NCI-H446 (cell line): ENCODE results near the gene IFI44L.

Experiments used
- DNase-seq, 2 experiments: peaks; one replicate each; lab custom pipeline; 2025; lab: John Stamatoyannopoulos, UW

IFI44L gene

GRCh38 chr1:78688697-78689096 is 68.4 kb downstream of the IFI44L start:
- peak in 1 of 2 experiments; percentile 61 for DNase-seq

GRCh38 chr1:78690516-78690915 is 70.3 kb downstream of the IFI44L start:
- DNase-seq: no peak

- no peak for DNase-seq
Observed at GRCh38 chr1:78691995-78692747, 71.9 kb downstream of the IFI44L start.
